H1 (cell line): ENCODE results near the gene ADK. TPM values are rescaled to one million over a fixed set of nuclear protein-coding genes. Genes with fewer than 3 reads are reported as not detected.

Experiments used
- CTCF ChIA-PET: fragments of 300-600 bp; sonication (Branson Sonifier 250); formaldehyde crosslinking; loops from one replicate; lab custom pipeline; 2021; ENCODE audit not compliant: partially characterized antibody; lab: Charles Lee
- POLR2A ChIA-PET: fragments of 300-600 bp; sonication (Branson Sonifier 250); formaldehyde crosslinking; loops from one replicate; lab custom pipeline; 2021; ENCODE audit warnings: inconsistent platforms; ENCODE audit not compliant: partially characterized antibody; lab: Charles Lee
- DNase-seq, 2 experiments: peaks; one replicate each; pipeline versions ENCODE4 v3.0.0 to v3.0.0-alpha.2; 2010 to 2022; ENCODE audit warnings: low spot score in 2 of 2, low read depth in 1 of 2, mixed read lengths in 1 of 2
- FAIRE-seq: peaks from 2 replicates; lab custom pipeline; 2011; peaks lifted over from hg19 to GRCh38; lab: Jason Lieb, UNC
- H2AFZ ChIP-seq: 2 replicates; pipeline ENCODE4 v1.8.1; 2012; ENCODE audit warnings: low read length, inconsistent platforms
- H2AK5ac ChIP-seq: 2 replicates; pipeline ENCODE4 v1.6.1; 2013; ENCODE audit warnings: low read depth, low read length
- H2BK120ac ChIP-seq: replicated peaks from 2 replicates; pipeline ENCODE3; 2013; ENCODE audit warnings: low read depth, low read length, inconsistent platforms
- H2BK12ac ChIP-seq: 2 replicates; pipeline ENCODE4 v1.6.1; 2013; ENCODE audit warnings: low read depth, low read length
- H2BK15ac ChIP-seq: 2 replicates; pipeline ENCODE4 v1.6.1; 2013; ENCODE audit warnings: low read length
- H2BK20ac ChIP-seq: 2 replicates; pipeline ENCODE4 v1.6.1; 2013; ENCODE audit warnings: low read length
- H2BK5ac ChIP-seq: 2 replicates; pipeline ENCODE4 v1.6.1; 2013; ENCODE audit warnings: low read depth, low read length
- H3K14ac ChIP-seq: 2 replicates; pipeline ENCODE4 v1.6.1; 2013; ENCODE audit warnings: inconsistent platforms; ENCODE audit not compliant: insufficient read length
- H3K18ac ChIP-seq: 2 replicates; pipeline ENCODE4 v1.6.1; 2013; ENCODE audit warnings: low read length; ENCODE audit errors: extremely low read depth
- H3K23ac ChIP-seq: 2 replicates; pipeline ENCODE4 v1.6.1; 2013; ENCODE audit warnings: inconsistent platforms; ENCODE audit not compliant: insufficient read length
- H3K23me2 ChIP-seq: 2 replicates; pipeline ENCODE4 v1.6.1; 2013; ENCODE audit warnings: low read depth, low read length
- H3K27ac ChIP-seq: 2 replicates; pipeline ENCODE4 v1.6.1; 2011; ENCODE audit warnings: low read depth, low read length, inconsistent platforms
- H3K27me3 ChIP-seq, 4 experiments: replicated peaks in 1 of 4; 1 replicate in 1 of 4; 2 replicates in 3 of 4; pipeline versions ENCODE4 v1.6.1 to v1.8.1; 2011 to 2013; ENCODE audit warnings: low read length in 3 of 4, mild to moderate bottlenecking in 3 of 4, inconsistent platforms in 2 of 4, mixed read lengths in 2 of 4, moderate library complexity in 1 of 4; ENCODE audit not compliant: control insufficient read depth in 3 of 4, insufficient read depth in 3 of 4; ENCODE audit errors: extremely low read depth in 1 of 4
- H3K36me3 ChIP-seq, 4 experiments: 2 replicates each; pipeline versions ENCODE4 v1.6.1 to v1.8.1; 2011 to 2013; ENCODE audit warnings: mild to moderate bottlenecking in 4 of 4, low read length in 3 of 4, moderate library complexity in 2 of 4, control low read depth in 1 of 4, inconsistent platforms in 1 of 4; ENCODE audit not compliant: insufficient read depth in 4 of 4, control insufficient read depth in 2 of 4
- H3K4ac ChIP-seq: replicated peaks from 2 replicates; pipeline ENCODE3; 2013; ENCODE audit warnings: low read length, low read depth, mixed read lengths, inconsistent platforms; ENCODE audit not compliant: insufficient read length
- H3K4me1 ChIP-seq, 4 experiments: replicated peaks in 1 of 4; 1 replicate in 1 of 4; 2 replicates in 3 of 4; pipeline versions ENCODE4 v1.6.1 to v1.8.1; 2011 to 2013; ENCODE audit warnings: low read length in 3 of 4, inconsistent platforms in 2 of 4, mixed read lengths in 1 of 4; ENCODE audit not compliant: insufficient read depth in 4 of 4, control insufficient read depth in 3 of 4
- H3K4me2 ChIP-seq, 2 experiments: 2 replicates each; pipeline versions ENCODE4 v1.6.1 to v1.8.1; 2011 to 2013; ENCODE audit warnings: low read depth in 2 of 2, low read length in 2 of 2, control low read depth in 1 of 2, inconsistent platforms in 1 of 2, mild to moderate bottlenecking in 1 of 2; ENCODE audit not compliant: insufficient read depth in 1 of 2
- H3K4me3 ChIP-seq, 4 experiments: fragments of 200-600, 300-600 bp in 1 of 4; sonication (generic), shearing (Covaris generic), sonication (Bioruptor Twin) in 1 of 4; 2 replicates each; pipeline versions ENCODE4 v1.5.1 to v1.8.1; 2011 to 2016; ENCODE audit warnings: low read length in 4 of 4, low read depth in 3 of 4, control low read depth in 2 of 4, inconsistent platforms in 2 of 4, mild to moderate bottlenecking in 2 of 4, mixed read lengths in 1 of 4, moderate library complexity in 1 of 4; ENCODE audit not compliant: insufficient read depth in 2 of 4; ENCODE audit errors: extremely low read depth in 1 of 4
- H3K56ac ChIP-seq: replicated peaks from 2 replicates; pipeline ENCODE3; 2013; ENCODE audit warnings: low read depth, mild to moderate bottlenecking, mixed read lengths, low read length, inconsistent platforms; ENCODE audit not compliant: insufficient read length
- H3K79me1 ChIP-seq: 2 replicates; pipeline ENCODE4 v1.6.1; 2013; ENCODE audit warnings: low read depth, low read length, control low read depth
- H3K79me2 ChIP-seq, 2 experiments: 2 replicates each; pipeline versions ENCODE4 v1.6.1 to v1.8.1; 2012 to 2013; ENCODE audit warnings: low read length in 2 of 2, mild to moderate bottlenecking in 2 of 2, inconsistent platforms in 1 of 2; ENCODE audit not compliant: insufficient read depth in 2 of 2, control insufficient read depth in 1 of 2
- H3K9ac ChIP-seq, 4 experiments: replicated peaks in 1 of 4; 1 replicate in 1 of 4; 2 replicates in 3 of 4; pipeline versions ENCODE4 v1.6.1 to v1.8.1; 2011 to 2013; ENCODE audit warnings: low read depth in 3 of 4, low read length in 3 of 4, control low read depth in 2 of 4, mild to moderate bottlenecking in 2 of 4, moderate library complexity in 2 of 4, inconsistent platforms in 1 of 4; ENCODE audit errors: extremely low read depth in 1 of 4
- H3K9me3 ChIP-seq, 2 experiments: 2 replicates each; pipeline versions ENCODE4 v1.6.1 to v1.8.1; 2012 to 2013; ENCODE audit warnings: mild to moderate bottlenecking in 2 of 2, moderate library complexity in 2 of 2, control low read depth in 1 of 2, inconsistent platforms in 1 of 2, low read depth in 1 of 2, low read length in 1 of 2, mixed read lengths in 1 of 2; ENCODE audit not compliant: insufficient read depth in 2 of 2
- H4K20me1 ChIP-seq, 2 experiments: replicated peaks in 1 of 2; 2 replicates each; pipeline versions ENCODE3 to v1.8.1; 2011 to 2013; ENCODE audit warnings: inconsistent platforms in 2 of 2, low read length in 2 of 2, mild to moderate bottlenecking in 1 of 2; ENCODE audit not compliant: insufficient read depth in 2 of 2, control insufficient read depth in 1 of 2
- H4K5ac ChIP-seq: 2 replicates; pipeline ENCODE4 v1.6.1; 2013; ENCODE audit warnings: low read length, low read depth, mixed read lengths, inconsistent platforms; ENCODE audit not compliant: insufficient read length
- H4K8ac ChIP-seq: 2 replicates; pipeline ENCODE4 v1.8.0; 2013; ENCODE audit warnings: mild to moderate bottlenecking, moderate library complexity, low read length, inconsistent platforms; ENCODE audit not compliant: insufficient read depth; ENCODE audit errors: extremely low read depth
- H4K91ac ChIP-seq: replicated peaks from 2 replicates; pipeline ENCODE3; 2013; ENCODE audit warnings: low read length, mixed read lengths, inconsistent platforms; ENCODE audit not compliant: insufficient read length
- CBX8 ChIP-seq: fragments of 300-800, 300-1000 bp; sonication (generic); IDR thresholded peaks from 2 replicates; pipeline ENCODE4 v1.7.1; 2016; ENCODE audit warnings: low read depth, low read length, borderline replicate concordance
- GTF2F1 ChIP-seq: IDR thresholded peaks from 2 replicates; pipeline ENCODE4 v1.6.1; 2012; ENCODE audit warnings: low read depth, low read length, improper control_type of control experiment, borderline replicate concordance
- JUND ChIP-seq: IDR thresholded peaks from 2 replicates; pipeline ENCODE4 v1.6.1; 2011; ENCODE audit warnings: mild to moderate bottlenecking, improper control_type of control experiment, low read length
- KDM4A ChIP-seq: IDR thresholded peaks from one replicate; pipeline ENCODE4 v1.7.1; 2012; ENCODE audit warnings: low read depth, mild to moderate bottlenecking, moderate library complexity, low read length, inconsistent platforms; ENCODE audit not compliant: severe bottlenecking
- NANOG ChIP-seq: IDR thresholded peaks from 2 replicates; pipeline ENCODE4 v1.6.1; 2011; ENCODE audit warnings: low read length, low read depth, mild to moderate bottlenecking, inconsistent platforms; ENCODE audit not compliant: insufficient read depth, poor library complexity, severe bottlenecking
- SIN3A ChIP-seq, 2 experiments: IDR thresholded peaks in 1 of 2; conservative IDR thresholded peaks in 1 of 2; 2 replicates each; pipeline ENCODE4 v1.6.1; 2011 to 2012; ENCODE audit warnings: low read length in 2 of 2, improper control_type of control experiment in 1 of 2, low read depth in 1 of 2, mild to moderate bottlenecking in 1 of 2
- SP4 ChIP-seq: IDR thresholded peaks from 2 replicates; pipeline ENCODE4 v1.6.1; 2012; ENCODE audit warnings: low read length, inconsistent platforms
- TAF1 ChIP-seq: IDR thresholded peaks from 2 replicates; pipeline ENCODE4 v1.6.1; 2011; ENCODE audit warnings: mild to moderate bottlenecking, low read depth, low read length
- TAF7 ChIP-seq: optimal IDR thresholded peaks from 2 replicates; pipeline ENCODE3; 2011; ENCODE audit warnings: low read depth, mild to moderate bottlenecking, inconsistent platforms, low read length, moderate library complexity, borderline replicate concordance
- ZNF274 ChIP-seq: IDR thresholded peaks from 2 replicates; pipeline ENCODE4 v1.7.0; 2012; ENCODE audit warnings: low read length, borderline replicate concordance; ENCODE audit errors: extremely low read depth
- polyA plus RNA-seq, 7 experiments: library from polyadenylated mRNA; depleted of rRNA in 3 of 7; stranded (reverse) in 5 of 7; unstranded in 2 of 7; fragments of >200 nt in 5 of 7; fragments of 200-250 nt in 2 of 7; gene quantifications; 1 replicate in 5 of 7; 2 replicates in 1 of 7; 4 replicates in 1 of 7; pipeline versions ENCODE4 v1.2.1 to v1.2.3, GENCODE V29; 2011 to 2013; ENCODE audit warnings: missing spikeins in 2 of 7, mixed read lengths in 2 of 7
- total RNA-seq: library from RNA; stranded (reverse); fragmentation: NEBNext Ultra II Directional; extraction: Animal tissue kit (Norgen Biotek cat#: 25700); gene quantifications from 2 replicates; pipeline ENCODE4 v1.2.1, GENCODE V29; 2021

The ADK gene
- total and polyA plus RNA-seq, 2 of the 8 experiments (the other 6 are each of a cell fraction or from before 2014, with no cell fraction given): 12.3 to 42.4 TPM

- H3K23ac ChIP-seq: no peak overlapping the region
- no peak overlapping the region for H3K4ac ChIP-seq
- H2BK20ac ChIP-seq: no peak overlapping the region
- H2BK12ac ChIP-seq: no peak overlapping the region
- no peak overlapping the region for H2AK5ac ChIP-seq
- no peaks in the 10 kb centered on the region for H3K4me1 ChIP-seq
- TF ChIP-seq CBX8 (no peak), ZNF274 (no peak), JUND (no peak), SP4 (no peak), GTF2F1 (no peak), TAF1 (no peak), SIN3A (conservative IDR thresholded peaks at IDR 0.05 in 1 of 2, IDR thresholded peaks at IDR 0.05 in 1 of 2; ENCODE audit: low read depth in 1 of 2, low read length in 2 of 2) (no peak), TAF7 (no peak), NANOG (no peak), KDM4A (no peak)
- H3K27ac ChIP-seq: no peak overlapping the region
- no peak overlapping the region for H2BK15ac ChIP-seq
- no peak overlapping the region for H3K4me2 ChIP-seq
- no peak overlapping the region for H3K9ac ChIP-seq
- H2BK5ac ChIP-seq: no peak overlapping the region
- H3K56ac ChIP-seq: no peak overlapping the region
- no peak overlapping the region for H2BK120ac ChIP-seq
- ChIA-PET CTCF (interaction anchor here (1.2 to 1.8 kb wide), 2 partner anchors 31 to 852 kb away, joined by 3 to 5 read pairs; no protein-coding TSS in a partner anchor), POLR2A (no interaction called here)
- H3K9me3 ChIP-seq: no peaks in the 10 kb centered on the region
- H4K91ac ChIP-seq: no peak overlapping the region
- no peak for FAIRE-seq
- H3K4me3 ChIP-seq: no peak overlapping the region
- no peak for DNase-seq
- no peaks in the 10 kb centered on the region for H3K23me2 ChIP-seq
- H3K27me3 ChIP-seq: no peaks in the 10 kb centered on the region
- no peak overlapping the region for H3K18ac ChIP-seq
- H3K36me3 ChIP-seq: peaks cover 0 to 6% (median 2%) of the 10 kb centered on the region in 4 experiments; a peak in 3 of 8 replicates
- no peak overlapping the region for H4K5ac ChIP-seq
- no peak overlapping the region for H2AFZ ChIP-seq
- H3K14ac ChIP-seq: no peak overlapping the region
- H3K79me1 ChIP-seq: no peaks in the 10 kb centered on the region
- no peaks in the 10 kb centered on the region for H4K20me1 ChIP-seq
- no peak overlapping the region for H4K8ac ChIP-seq
- H3K79me2 ChIP-seq: no peaks in the 10 kb centered on the region
These were observed 95.5 kb downstream of the ADK start for GRCh38 chr10:74246495-74246894.
